ENCODE measurements around the gene SERTAD2. TPM values are rescaled to one million over a fixed set of nuclear protein-coding genes. Genes with fewer than 3 reads are reported as not detected.

The SERTAD2 gene
- total RNA-seq, 1 donor from 2014 or later = 3.6 TPM

DNA sequence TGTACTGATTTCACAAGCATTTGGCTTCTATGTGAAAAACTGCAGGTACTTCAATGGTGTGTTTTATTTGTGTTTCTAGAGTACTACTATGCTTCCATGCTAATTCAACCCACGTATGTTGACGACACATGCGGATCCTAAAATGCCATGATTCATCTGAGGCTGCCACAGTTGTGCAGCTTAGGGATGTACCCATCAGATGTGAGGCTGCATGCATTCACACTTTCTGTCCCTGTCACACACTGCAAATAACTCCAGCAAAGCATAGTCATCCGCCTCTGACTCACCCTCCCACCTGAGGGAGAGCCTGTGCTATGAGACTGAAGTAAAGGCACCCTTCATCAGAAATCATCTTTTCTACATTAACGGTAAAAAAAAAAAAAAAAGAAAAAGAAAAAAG is 22.1 kb upstream of the SERTAD2 start:
- no peak for DNase-seq (ENCODE audit: low read depth in 2 of 2)

DNA sequence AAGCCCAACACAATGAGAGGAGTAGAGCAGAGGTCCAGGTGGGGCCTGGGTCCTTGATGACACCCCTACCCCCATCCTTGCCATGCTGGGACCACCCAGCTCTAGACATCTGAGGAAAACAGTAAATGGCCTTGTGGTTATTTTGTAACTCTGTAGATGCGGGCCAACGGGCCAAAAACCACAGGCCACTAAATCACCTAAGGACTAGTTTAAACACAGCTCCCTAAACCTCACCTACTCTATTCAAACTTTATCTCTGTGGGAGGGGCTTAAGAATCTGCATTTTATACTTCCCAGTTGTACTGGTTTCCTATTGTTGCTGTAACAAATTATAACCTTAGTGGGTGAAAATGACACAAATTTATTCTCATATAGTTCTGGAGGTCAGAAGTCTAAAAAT is 19.0 kb upstream of the SERTAD2 start:
- DNase-seq (ENCODE audit: low read depth in 2 of 2) = no peak

DNA sequence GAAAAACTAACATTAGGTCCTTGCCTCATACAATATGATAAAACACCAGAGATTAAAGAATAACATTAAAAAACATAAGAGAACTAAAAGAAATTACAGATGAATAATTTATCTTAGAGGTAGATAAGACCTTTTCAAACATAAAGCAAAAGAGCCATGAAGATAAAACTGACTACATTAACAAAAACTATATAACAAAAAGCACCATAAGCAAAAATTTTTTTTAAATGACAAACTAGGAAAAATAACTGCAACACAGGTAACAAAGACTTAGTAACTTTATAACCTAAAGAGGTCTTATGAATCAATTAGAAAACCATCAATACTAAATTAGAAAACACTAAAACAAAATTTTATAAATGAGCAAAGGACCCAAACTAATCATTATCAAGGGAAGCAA is 16.3 kb upstream of the SERTAD2 start:
- no peak for DNase-seq (ENCODE audit: low read depth in 2 of 2)

DNA sequence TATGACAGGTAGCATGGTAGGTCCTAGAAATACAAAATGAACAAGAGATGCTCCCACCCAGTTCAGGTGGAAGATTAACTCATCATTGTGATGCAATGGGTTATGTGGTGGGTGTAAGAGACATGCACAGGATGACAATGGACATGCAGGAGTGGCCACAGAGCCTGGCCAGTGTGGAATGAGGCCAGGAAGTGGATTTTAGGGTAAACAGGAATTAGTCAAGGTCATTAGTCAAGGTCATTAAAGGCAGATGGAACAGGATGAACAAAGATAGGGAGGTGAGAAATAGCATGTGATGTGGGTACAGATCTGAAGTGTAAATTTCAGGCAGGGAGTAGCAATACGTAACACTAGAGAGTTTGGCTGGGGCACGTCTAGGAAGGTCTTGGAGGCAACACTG is 15.6 kb upstream of the SERTAD2 start:
- no peak for DNase-seq (ENCODE audit: low read depth in 2 of 2)

DNA sequence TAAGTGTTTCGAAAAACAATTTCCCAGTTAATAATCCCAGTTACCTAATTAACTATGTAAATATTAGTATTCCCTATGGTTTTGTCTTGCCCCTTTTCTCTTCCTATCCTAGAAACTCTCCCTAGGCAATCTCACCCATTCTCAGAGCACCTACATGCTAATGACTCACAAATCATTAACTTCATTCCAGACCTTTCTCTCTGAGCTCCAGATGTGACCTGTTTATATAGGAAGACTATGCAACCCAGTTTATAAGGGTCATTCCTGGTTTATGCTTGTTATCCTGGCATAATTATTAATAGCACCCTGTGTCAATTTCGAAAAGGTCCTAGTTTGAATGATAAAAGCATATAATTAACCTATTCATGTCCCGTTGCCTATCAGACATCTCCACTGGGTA is 14.8 kb upstream of the SERTAD2 start:
- no peak for DNase-seq (ENCODE audit: low read depth in 2 of 2)

DNA sequence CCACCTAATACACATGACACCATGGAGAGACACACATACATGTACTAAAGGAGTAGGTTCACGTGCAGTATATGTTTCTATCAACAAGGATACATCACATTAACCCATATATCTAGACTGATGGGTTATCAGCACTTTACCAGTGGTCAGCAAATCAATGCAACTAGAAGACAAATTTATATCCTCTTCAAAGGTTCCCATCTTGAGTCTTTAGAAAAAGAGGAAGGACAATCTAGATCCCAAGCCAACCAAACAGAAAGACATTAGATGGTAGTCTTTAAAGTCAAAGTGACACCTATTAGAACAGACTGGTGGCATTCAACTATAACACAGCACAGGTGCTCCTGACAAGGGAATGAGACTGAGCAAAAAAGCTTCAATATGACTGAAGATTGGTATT is 13.8 kb upstream of the SERTAD2 start:
- DNase-seq (ENCODE audit: low read depth in 2 of 2) = no peak

DNA sequence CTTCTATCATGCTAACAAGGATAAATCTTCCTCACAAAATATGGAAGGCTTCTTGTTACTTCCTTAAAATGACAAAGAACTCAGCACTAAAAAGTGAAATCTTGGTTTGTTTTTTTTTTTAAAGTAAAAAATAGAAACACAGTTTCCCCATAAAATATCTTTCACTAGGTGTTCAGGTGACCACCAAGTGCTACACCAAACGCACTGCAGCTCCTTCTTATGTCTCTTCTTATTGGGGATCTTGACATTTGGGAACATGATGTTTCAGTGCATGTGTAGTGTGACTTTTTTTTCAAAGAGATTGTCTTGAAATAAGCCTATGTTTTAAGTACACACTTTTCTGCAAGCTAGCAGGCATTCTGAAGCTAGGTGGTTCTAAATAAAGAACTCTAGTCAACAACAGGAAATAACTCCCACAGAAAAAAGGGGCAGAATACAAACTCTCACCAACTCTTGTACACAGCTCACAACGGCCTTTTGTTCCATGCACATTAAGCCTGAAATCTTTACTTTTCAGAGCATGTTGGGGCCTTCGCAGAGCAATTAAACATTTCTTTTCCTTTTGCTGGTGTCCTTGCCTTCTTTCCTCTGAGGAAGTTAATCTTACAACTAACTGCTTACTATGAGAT is 13.2 kb upstream of the SERTAD2 start:
- peak in 1 of 2 donors; percentile 65 for DNase-seq (ENCODE audit: low read depth in 2 of 2)

DNA sequence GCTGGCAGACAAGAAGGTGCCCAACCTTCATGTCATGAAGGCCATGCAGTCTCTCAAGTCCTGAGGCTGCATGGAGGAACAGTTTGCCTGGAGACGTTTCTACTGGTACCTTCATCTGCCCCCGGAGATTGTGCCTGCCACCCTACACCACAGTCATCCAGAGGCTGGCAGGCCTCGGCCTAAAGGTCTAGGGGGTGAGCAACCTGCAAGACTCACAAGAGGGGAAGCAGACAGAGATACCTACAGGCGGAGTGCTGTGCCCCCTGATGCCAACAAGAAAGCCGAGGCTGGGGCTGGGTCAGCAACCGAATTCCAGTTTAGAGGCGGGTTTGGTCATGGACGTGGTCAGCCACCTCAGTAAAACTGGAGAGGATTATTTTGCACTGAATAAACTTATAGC is 12.0 kb upstream of the SERTAD2 start:
- no peak for DNase-seq (ENCODE audit: low read depth in 2 of 2)

DNA sequence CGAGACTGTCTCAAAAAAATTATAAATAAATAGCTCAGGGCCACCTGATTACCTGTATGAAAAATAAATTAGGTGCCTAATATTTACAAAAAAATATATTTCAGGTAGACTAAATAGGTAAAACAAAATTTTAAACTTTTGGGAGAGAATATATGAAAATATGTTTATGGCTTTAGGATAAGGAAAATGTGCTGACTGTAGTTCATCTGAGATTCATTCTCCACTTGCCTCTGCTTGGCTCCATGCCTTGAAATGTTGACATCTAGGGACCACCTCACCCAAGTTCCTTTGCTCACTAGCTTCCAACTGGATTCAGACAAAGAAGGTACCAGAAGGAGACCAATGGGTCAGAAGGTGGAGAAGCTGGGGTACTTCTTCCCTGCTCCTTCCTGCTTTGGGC is 9.7 kb upstream of the SERTAD2 start:
- DNase-seq (ENCODE audit: low read depth in 2 of 2) = no peak

DNA sequence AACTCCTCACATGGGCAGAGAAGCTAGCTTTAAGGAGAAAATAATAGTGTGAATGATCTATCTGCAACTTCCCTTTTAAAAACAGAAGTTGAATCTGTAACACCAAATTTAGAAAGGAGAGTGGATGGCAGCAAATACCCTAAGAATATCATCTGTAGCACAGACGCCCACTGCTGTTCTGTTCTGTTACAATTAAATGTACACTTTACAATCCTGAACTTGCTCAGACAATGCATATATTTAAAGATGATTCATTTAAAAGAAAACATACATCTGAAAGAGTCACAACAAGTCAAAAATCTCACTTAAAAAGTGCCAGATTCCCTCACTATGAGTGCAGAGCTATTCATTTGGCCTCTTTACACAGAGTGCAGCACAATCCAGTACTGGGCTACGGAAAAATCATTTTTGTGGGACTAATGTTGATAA is 8.0 kb upstream of the SERTAD2 start:
- DNase-seq (ENCODE audit: low read depth in 2 of 2) = no peak

DNA sequence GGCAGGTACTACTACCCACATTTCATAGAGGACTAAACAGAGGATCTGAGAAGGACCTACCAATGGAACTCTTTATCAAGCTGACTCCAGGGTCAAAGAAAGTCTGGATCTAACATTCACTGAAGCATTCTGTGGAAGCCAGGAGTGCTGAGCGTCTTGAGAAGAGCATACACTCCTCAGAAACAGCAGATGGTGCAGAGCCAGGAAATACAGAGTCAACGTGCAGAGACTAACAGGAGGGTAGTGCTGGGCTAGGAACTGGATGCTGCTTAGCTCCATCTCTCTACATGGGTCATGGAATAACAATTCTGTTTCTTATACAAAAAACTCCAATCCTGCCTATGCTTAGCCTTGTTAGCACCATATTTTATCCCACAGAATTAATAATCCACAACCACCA is 5.5 kb upstream of the SERTAD2 start:
- no peak for DNase-seq (ENCODE audit: low read depth in 2 of 2)

DNA sequence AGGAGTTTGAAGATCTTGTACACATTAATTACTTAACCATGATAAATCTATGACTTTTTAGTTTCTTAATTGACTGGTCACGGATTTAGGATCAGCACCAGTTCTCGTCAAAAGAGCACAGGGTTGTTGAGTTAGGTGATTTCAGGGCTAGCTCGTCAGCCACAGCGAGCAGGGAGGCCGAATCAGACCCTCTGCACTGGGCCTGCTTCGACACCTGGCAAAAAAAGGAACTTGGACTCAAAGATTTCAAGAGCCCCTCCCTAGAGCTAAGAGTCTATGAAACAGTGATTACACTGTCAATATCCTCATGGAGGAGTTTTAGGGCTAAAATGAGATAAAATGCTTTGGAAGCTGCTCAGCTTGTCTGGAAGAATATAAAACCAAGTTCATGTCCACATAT is 4.6 kb upstream of the SERTAD2 start:
- no peak for DNase-seq (ENCODE audit: low read depth in 2 of 2)

DNA sequence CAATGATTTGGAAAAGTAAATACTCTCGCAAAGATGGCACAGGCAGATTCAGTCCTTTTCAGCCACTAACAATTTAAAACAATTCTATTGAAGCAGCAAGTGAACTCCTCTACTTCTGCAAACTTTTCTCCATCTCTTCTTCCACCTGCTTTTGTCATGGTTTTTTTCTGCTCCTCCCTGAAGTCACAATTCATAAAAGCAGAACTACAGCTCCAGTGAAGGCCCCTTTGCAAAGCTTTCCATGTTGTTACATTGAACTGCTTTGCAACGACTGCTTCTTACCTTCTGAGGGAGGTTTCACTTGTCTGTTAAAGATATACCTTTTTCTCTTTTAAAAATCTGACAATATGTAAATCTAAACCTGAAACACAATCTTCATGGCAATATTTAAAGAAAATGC is 3.7 kb upstream of the SERTAD2 start:
- DNase-seq (ENCODE audit: low read depth in 2 of 2) = no peak

DNA sequence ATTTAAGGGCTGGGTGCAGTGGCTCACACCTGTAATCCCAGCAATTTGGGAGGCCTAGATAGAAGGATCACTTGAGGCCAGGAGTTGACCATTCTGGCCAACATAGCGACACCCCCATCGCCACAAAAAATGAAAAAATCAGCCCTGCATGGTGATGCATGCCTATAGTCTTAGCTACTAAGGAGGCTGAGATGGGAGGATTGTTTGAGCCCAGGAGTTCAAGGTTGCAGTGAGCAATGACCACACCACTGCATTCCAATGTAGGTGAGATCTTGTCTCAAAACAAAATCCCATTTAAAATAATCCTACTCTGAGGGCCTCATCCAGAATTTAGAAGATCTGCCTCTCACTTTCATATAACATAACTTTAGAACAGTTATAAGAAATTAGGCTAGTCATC is 2.7 kb upstream of the SERTAD2 start:
- no peak for DNase-seq (ENCODE audit: low read depth in 2 of 2)

DNA sequence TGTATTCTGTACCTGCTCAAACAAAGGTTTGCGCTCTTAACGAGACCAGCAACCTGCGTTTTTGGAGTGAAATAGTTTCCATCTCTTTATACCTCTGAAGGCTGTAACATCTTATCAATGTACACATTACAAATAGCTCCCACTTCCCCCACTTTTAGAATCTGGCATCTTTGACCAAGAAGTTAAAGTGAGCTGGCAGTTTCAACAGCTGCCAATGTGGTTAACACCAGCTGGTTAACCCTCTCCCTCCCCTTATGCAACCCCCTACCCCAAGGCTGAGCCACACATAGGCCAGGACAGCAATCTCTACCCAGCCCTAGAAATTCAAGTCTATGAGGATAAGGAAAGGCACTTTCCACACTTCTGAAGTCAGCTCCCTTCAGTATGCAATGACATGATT is 2.2 kb upstream of the SERTAD2 start:
- DNase-seq (ENCODE audit: low read depth in 2 of 2) = no peak

DNA sequence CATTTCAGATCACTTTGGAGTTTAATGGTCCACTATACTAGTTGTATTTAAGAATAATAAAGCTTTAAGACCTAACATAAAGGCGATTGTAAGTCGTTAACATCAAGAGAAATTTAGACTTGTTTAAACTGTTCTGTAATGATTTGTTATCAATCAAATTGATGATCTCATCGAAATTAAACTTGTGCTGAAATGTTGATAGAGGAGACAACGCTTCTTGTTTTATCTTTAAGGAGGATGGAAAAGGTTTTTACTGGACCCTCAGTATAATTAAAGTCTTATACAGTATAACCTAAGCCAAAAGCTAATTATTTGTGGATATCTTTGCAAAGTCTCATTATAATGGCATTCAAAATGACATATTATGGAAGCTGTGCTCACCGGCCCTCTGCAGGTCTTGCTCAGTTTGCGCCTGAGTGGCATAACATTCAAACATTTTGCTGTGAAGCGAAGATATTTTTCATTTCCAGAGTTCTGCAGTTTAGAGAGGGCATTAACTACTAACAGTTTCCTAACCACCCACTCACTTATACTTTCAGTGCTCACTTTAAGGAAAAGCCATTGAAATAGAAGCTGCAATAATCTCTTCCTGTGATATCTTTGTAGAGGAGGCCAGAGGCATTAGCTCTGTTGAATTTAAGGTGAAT is 1.4 kb upstream of the SERTAD2 start:
- peak in 1 of 2 donors; percentile 41 for DNase-seq (ENCODE audit: low read depth in 2 of 2)

DNA sequence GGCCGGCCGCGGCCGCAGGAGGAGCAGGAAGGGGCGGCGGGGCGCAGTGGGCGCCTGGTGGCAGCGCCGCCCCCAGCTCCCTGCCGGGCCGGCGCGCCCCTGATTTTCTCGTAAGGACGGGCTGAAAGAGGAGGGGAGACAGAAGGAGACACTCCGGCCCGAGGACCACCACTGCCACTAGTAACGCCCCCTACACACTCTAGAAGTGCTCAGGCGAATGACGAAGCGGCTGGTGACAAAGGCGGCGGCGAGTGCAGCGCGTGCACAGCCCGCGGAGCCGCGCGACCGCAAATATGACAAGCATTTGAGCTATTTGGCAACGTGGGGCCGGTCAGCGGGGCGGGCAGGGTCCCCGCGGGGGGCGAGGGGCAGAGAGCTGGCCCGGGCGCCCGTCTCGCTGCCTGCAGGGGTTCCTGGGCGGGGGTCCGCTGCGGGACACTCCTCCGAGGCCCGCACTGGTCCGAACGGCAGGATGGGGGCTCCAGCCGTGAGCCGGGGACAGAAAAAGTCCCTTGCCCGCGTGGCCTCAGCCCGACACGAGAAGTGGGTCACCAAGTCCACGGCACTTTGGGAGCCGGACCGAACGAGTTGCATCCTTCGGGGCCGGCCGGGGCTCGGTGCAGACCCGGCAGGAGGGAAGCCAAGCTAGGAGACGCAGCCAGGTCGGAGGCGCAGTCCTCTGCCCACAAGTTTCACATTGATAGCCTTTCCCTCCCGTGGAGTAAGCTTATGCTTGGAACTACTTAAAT is 524 bp upstream of the SERTAD2 start:
- DNase-seq (ENCODE audit: low read depth in 2 of 2) = peak; percentile 57 to 83

DNA sequence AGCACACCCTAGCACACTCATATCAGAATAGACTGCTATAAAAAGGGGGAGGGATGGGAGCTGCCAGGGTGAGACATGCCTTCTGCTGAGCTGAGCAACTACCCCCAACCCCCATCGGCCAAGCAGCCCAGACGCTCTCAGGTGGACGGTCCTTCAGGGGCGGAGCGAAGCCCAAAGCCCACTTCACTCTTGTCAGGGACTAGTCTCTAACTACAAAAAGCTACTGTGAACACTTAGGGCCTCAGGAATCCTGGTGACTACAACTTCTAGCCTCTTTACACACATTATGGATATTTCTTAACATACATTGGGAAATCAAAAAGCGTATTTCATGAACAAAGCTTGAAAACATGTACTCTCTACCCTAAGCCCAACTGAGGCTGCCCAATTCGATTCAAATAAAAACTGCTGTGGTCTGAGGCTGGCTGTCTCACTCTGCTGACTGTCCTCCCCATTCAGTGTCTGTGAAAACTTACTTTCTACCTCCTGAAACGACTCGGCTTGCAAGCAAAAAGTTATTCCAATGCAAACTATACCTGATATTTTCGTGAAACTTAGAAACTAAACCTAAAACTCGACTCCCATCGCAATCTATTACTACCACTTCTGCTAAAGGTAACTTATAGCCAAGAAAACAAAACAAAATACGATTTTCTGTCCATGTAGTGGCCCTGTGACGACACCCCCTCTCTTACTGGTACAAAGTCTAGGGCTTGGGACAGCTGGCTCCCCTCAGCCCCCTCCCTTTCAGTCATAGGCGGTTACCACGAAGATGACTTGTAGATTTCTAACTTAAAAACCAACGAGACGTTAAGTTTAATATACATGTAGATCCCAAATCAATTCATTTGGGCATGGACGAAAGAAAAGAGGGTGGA is 1.2 kb downstream of the SERTAD2 start:
- peak in 1 of 2 donors; percentile 59 for DNase-seq (ENCODE audit: low read depth in 2 of 2)

DNA sequence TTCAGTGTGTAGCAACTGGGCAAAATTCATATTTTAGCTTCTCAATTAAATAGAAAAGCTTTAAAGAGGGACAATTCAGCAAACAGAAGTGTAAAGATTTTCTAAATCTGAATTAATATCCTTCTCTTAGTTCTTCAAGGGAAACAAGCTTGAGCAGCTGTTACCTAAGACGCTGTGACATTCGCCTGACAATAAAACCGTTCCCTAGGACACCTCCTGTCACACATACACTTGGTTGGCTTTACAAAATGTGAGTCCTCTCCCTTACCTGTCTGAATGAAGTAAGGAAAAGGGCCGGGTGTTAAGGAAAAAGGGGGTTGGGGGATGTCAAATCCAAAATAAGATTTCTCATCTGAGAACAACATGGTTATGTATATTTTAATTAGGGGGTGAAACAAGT is 2.1 kb downstream of the SERTAD2 start:
- DNase-seq (ENCODE audit: low read depth in 2 of 2) = no peak

DNA sequence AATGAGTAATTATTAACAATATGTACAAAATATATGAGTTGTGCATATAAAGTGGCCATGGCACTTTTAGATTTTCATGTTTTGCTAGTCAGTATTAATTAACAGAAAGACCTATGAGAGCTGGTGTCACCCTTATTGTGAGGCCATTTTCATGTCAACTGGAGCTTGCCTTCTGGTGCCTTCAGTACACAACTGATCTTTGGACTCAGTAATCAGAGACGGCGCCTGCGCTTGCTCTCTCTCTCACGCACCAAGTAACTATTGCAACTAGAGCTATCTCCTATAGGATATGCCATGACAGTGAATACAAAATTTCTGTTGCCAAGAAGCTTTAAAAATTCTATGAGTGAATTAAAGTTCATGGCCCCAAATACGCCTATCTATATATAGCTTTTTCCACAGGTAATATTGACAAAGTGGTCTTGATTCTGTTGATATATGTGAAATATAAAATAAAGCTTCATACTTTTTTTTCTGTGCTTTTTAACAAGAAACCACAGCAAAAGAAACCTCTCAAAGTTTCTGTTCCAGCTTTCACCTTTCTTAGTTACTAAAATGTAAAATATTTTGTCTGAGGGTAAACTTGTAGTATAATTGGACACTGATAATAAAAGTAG is 2.9 kb downstream of the SERTAD2 start:
- no peak for DNase-seq (ENCODE audit: low read depth in 2 of 2)

DNA sequence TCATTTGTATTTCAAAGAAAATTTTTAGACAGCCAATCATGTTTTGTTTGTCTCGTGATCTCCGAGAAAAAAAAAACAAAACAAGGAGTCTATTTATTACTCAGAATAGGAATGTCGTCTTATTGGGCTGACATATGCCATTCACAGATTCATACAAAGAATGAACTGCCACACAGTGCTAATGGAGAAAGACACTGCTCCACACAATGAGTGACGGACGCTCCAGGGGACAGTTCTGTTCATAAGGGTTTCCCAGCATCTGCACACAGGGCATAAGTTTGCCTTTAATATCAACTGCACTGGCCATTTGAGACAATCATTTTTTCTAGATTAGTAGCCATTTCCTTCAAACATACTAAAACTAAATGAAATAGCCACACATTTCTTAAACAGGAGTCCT is 3.4 kb downstream of the SERTAD2 start:
- DNase-seq (ENCODE audit: low read depth in 2 of 2) = no peak

DNA sequence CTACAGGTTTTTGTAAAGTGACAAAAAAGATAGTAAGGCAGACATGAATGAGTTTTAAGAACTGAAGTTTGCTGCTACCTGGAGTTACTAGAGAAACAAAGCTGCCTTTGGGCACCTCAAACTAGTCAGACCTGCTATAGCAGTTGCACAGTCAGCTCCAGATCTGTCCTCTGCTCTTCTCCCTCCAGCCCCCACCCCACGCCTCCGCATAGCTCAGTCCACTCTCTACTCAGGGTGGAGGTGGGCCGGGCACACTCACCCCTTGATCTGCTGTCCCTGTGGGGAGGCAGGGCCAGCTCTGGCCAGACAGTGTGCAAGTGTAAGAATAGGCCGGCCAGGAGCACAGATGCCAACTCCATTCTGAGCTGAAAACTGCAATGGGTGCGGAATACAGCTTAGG is 4.1 kb downstream of the SERTAD2 start:
- no peak for DNase-seq (ENCODE audit: low read depth in 2 of 2)

All from dermis microvascular lymphatic vessel endothelial cell (primary cell).